Thoracic aorta (tissue), 2 donors: ENCODE data around the gene SMIM23. TPM values are rescaled to one million over a fixed set of nuclear protein-coding genes. Genes with fewer than 3 reads are reported as not detected.

Source experiments
- ATAC-seq: fragments of 150-250 bp; one replicate; pipeline ENCODE4 v1.8.0; 2017; ENCODE audit warnings: low read depth; ENCODE audit not compliant: insufficient number of reproducible peaks, low FRiP score
- DNase-seq: peaks from one replicate; pipeline ENCODE4 v3.0.0-alpha.2; 2020; ENCODE audit warnings: low spot score
- H3K27ac ChIP-seq, 2 donors: fragments of 200-600 bp; sonication (generic); 1 replicate in 1 of 2; 2 replicates in 1 of 2; pipeline ENCODE4 v1.5.1; 2016; ENCODE audit warnings: mild to moderate bottlenecking in 2 of 2, moderate library complexity in 2 of 2
- H3K27me3 ChIP-seq: fragments of 200-600 bp; sonication (generic); replicated peaks from 2 replicates; pipeline ENCODE4 v1.6.0; 2016; ENCODE audit warnings: mild to moderate bottlenecking; ENCODE audit not compliant: insufficient read depth
- H3K36me3 ChIP-seq: fragments of 200-600 bp; sonication (generic); one replicate; pipeline ENCODE4 v1.5.1; 2016
- H3K4me1 ChIP-seq, 2 donors: fragments of 200-600 bp; sonication (generic); 1 replicate in 1 of 2; 2 replicates in 1 of 2; pipeline versions ENCODE4 v1.5.1 to v1.6.0; 2016; ENCODE audit warnings: low read depth in 2 of 2, mild to moderate bottlenecking in 1 of 2; ENCODE audit not compliant: control insufficient read depth in 1 of 2
- H3K4me3 ChIP-seq: fragments of 200-600 bp; sonication (generic); 2 replicates; pipeline ENCODE4 v1.5.1; 2016; ENCODE audit warnings: mild to moderate bottlenecking
- H3K9me3 ChIP-seq: fragments of 200-600 bp; sonication (generic); 2 replicates; pipeline ENCODE4 v1.5.1; 2016
- CTCF ChIP-seq: fragments of 200-600 bp; sonication (generic); IDR thresholded peaks from one replicate; pipeline ENCODE4 v1.5.1; 2019; ENCODE audit warnings: antibody characterized with exemption
- total RNA-seq, 2 donors: library from RNA; depleted of rRNA; stranded (reverse); fragments of >200 nt; gene quantifications; one replicate each; pipeline versions ENCODE4 v1.1.0 to v1.2.3, GENCODE V29; 2016

The SMIM23 gene
- total RNA-seq, 2 donors from 2014 or later, result not detected

- Histone ChIP-seq H3K4me3 (no peak overlapping the region), H3K9me3 (no peaks in the 10 kb centered on the region), H3K27me3 (no peaks in the 10 kb centered on the region), H3K4me1 (no peaks in the 10 kb centered on the region), H3K27ac (no peak overlapping the region), H3K36me3 (no peaks in the 10 kb centered on the region)
- TF ChIP-seq CTCF, result no peak
- no peak for DNase-seq
- no peak for ATAC-seq
These were observed 9.8 kb downstream of the SMIM23 start for GRCh38 chr5:171795381-171795780.

- ATAC-seq, result no peak
- no peak for TF ChIP-seq CTCF
These were observed 10.8 kb downstream of the SMIM23 start for GRCh38 chr5:171796436-171796835.

GRCh38 chr5:171797543-171797942 is 11.9 kb downstream of the SMIM23 start:
- DNase-seq (no peak), ATAC-seq (no peak)
- Histone ChIP-seq H3K27me3 (no peaks in the 10 kb centered on the region), H3K9me3 (no peaks in the 10 kb centered on the region), H3K36me3 (no peaks in the 10 kb centered on the region), H3K27ac (no peak overlapping the region), H3K4me1 (no peaks in the 10 kb centered on the region), H3K4me3 (no peak overlapping the region)
- TF ChIP-seq CTCF, result no peak

More at GRCh38 chr5:171796436-171796835, 10.8 kb downstream of the SMIM23 start:
- H3K9me3 ChIP-seq, result no peaks in the 10 kb centered on the region
- no peak for DNase-seq
- H3K27ac ChIP-seq, result no peak overlapping the region
- H3K4me3 ChIP-seq, result no peak overlapping the region
- no peaks in the 10 kb centered on the region for H3K4me1 ChIP-seq
- H3K36me3 ChIP-seq, result no peaks in the 10 kb centered on the region
- no peaks in the 10 kb centered on the region for H3K27me3 ChIP-seq

GRCh38 chr5:171798418-171798817 is 12.8 kb downstream of the SMIM23 start:
- H3K9me3 ChIP-seq, result no peaks in the 10 kb centered on the region
- H3K36me3 ChIP-seq, result no peaks in the 10 kb centered on the region
- ATAC-seq, result no peak
- no peak overlapping the region for H3K4me3 ChIP-seq
- TF ChIP-seq CTCF, result no peak
- no peaks in the 10 kb centered on the region for H3K27me3 ChIP-seq
- no peak overlapping the region for H3K27ac ChIP-seq
- DNase-seq, result no peak
- H3K4me1 ChIP-seq, result no peaks in the 10 kb centered on the region

- H3K4me1 ChIP-seq, result no peaks in the 10 kb centered on the region
- no peaks in the 10 kb centered on the region for H3K9me3 ChIP-seq
- no peak overlapping the region for H3K4me3 ChIP-seq
- no peaks in the 10 kb centered on the region for H3K36me3 ChIP-seq
- no peaks in the 10 kb centered on the region for H3K27me3 ChIP-seq
- TF ChIP-seq CTCF, result no peak
- ATAC-seq (no peak), DNase-seq (no peak)
- H3K27ac ChIP-seq, result no peak overlapping the region
These were observed 16.2 kb downstream of the SMIM23 start for GRCh38 chr5:171801839-171802238.
